ENCODE results near the gene CYTH3. TPM values are rescaled to one million over a fixed set of nuclear protein-coding genes. Genes with fewer than 3 reads are reported as not detected.

CYTH3 gene
- total and polyA plus RNA-seq, 2 experiments from 2014 or later, result 11.9 to 15.7 TPM

GRCh38 chr7:6258440-6259182, 13.8 kb downstream of the CYTH3 start:
- no peaks in the 10 kb centered on the region for H3K27me3 ChIP-seq
- WGBS (ENCODE audit: low lambda C conversion rate, missing lambda C conversion rate), result 54% methylated on average over 5 of the region's 5 CpGs
- peak overlapping the region; percentile 56 for H3K27ac ChIP-seq
- peaks cover 78% of the 10 kb centered on the region for H3K79me2 ChIP-seq
- H3K36me3 ChIP-seq (replicated peaks; ENCODE audit: insufficient read depth, low read depth), result no peaks in the 10 kb centered on the region
- peaks cover 5% of the 10 kb centered on the region for H4K20me1 ChIP-seq (ENCODE audit: insufficient read depth, poor library complexity, severe bottlenecking)
- H3K9me3 ChIP-seq (ENCODE audit: low read depth), result no peaks in the 10 kb centered on the region
- no peak for DNase-seq (ENCODE audit: low spot score)
- TF ChIP-seq EZH2 (IDR thresholded peaks at IDR 0.05; ENCODE audit: borderline replicate concordance) (no peak), EZH2phosphoT487 (IDR thresholded peaks at IDR 0.05; ENCODE audit: low read depth, severe bottlenecking, unreplicated experiment) (no peak), CTCF (IDR thresholded peaks at IDR 0.05; ENCODE audit: poor library complexity) (no peak)
- H3K4me1 ChIP-seq (ENCODE audit: insufficient read depth), result peaks cover 10% of the 10 kb centered on the region
- H3K9me2 ChIP-seq (replicated peaks; ENCODE audit: insufficient read depth), result no peaks in the 10 kb centered on the region
- no peak overlapping the region for H2AFZ ChIP-seq
- peak overlapping the region; percentile 45 for H3K4me2 ChIP-seq
- no peak overlapping the region for H3K4me3 ChIP-seq

GRCh38 chr7:6257675-6258074, 14.7 kb downstream of the CYTH3 start:
- Histone ChIP-seq H3K36me3 (replicated peaks; ENCODE audit: insufficient read depth, low read depth) (no peaks in the 10 kb centered on the region), H3K9me2 (replicated peaks; ENCODE audit: insufficient read depth) (no peaks in the 10 kb centered on the region), H3K79me2 (peaks cover 78% of the 10 kb centered on the region), H3K4me2 (no peak overlapping the region), H4K20me1 (ENCODE audit: insufficient read depth, poor library complexity, severe bottlenecking) (peaks cover 5% of the 10 kb centered on the region), H3K27ac (no peak overlapping the region), H3K4me3 (no peak overlapping the region), H3K4me1 (ENCODE audit: insufficient read depth) (peaks cover 10% of the 10 kb centered on the region), H3K27me3 (no peaks in the 10 kb centered on the region), H2AFZ (no peak overlapping the region), H3K9me3 (ENCODE audit: low read depth) (no peaks in the 10 kb centered on the region)
- no peak for DNase-seq (ENCODE audit: low spot score)
- 97% methylated on average over 4 of the region's 4 CpGs for WGBS (ENCODE audit: low lambda C conversion rate, missing lambda C conversion rate)
- TF ChIP-seq CTCF (IDR thresholded peaks at IDR 0.05; ENCODE audit: poor library complexity), result no peak
- TF ChIP-seq EZH2phosphoT487 (IDR thresholded peaks at IDR 0.05; ENCODE audit: low read depth, severe bottlenecking, unreplicated experiment), result no peak
- TF ChIP-seq EZH2 (IDR thresholded peaks at IDR 0.05; ENCODE audit: borderline replicate concordance), result no peak

- Histone ChIP-seq H3K9me3 (ENCODE audit: low read depth) (no peaks in the 10 kb centered on the region), H3K4me1 (ENCODE audit: insufficient read depth) (peaks cover 10% of the 10 kb centered on the region), H2AFZ (no peak overlapping the region), H3K4me2 (no peak overlapping the region), H3K27ac (no peak overlapping the region), H3K27me3 (no peaks in the 10 kb centered on the region), H3K36me3 (replicated peaks; ENCODE audit: insufficient read depth, low read depth) (no peaks in the 10 kb centered on the region), H3K79me2 (peaks cover 72% of the 10 kb centered on the region), H4K20me1 (ENCODE audit: insufficient read depth, poor library complexity, severe bottlenecking) (peaks cover 5% of the 10 kb centered on the region), H3K4me3 (no peak overlapping the region), H3K9me2 (replicated peaks; ENCODE audit: insufficient read depth) (no peaks in the 10 kb centered on the region)
- peak; percentile 28 for DNase-seq (ENCODE audit: low spot score)
- WGBS (ENCODE audit: low lambda C conversion rate, missing lambda C conversion rate), result 79% methylated on average over 9 of the region's 9 CpGs
- no peak for TF ChIP-seq EZH2phosphoT487 (IDR thresholded peaks at IDR 0.05; ENCODE audit: low read depth, severe bottlenecking, unreplicated experiment)
Observed at GRCh38 chr7:6256677-6257535, 15.5 kb downstream of the CYTH3 start.

GRCh38 chr7:6256109-6256483, 16.3 kb downstream of the CYTH3 start:
- H3K4me2 ChIP-seq, result no peak overlapping the region
- no peak overlapping the region for H2AFZ ChIP-seq
- H3K9me2 ChIP-seq (replicated peaks; ENCODE audit: insufficient read depth), result no peaks in the 10 kb centered on the region
- H3K9me3 ChIP-seq (ENCODE audit: low read depth), result no peaks in the 10 kb centered on the region
- TF ChIP-seq EZH2phosphoT487 (IDR thresholded peaks at IDR 0.05; ENCODE audit: low read depth, severe bottlenecking, unreplicated experiment) (no peak), CTCF (IDR thresholded peaks at IDR 0.05; ENCODE audit: poor library complexity) (no peak), EZH2 (IDR thresholded peaks at IDR 0.05; ENCODE audit: borderline replicate concordance) (no peak)
- DNase-seq (ENCODE audit: low spot score), result no peak
- no peak overlapping the region for H3K4me3 ChIP-seq
- peaks cover 12% of the 10 kb centered on the region for H3K4me1 ChIP-seq (ENCODE audit: insufficient read depth)
- peaks cover 5% of the 10 kb centered on the region for H4K20me1 ChIP-seq (ENCODE audit: insufficient read depth, poor library complexity, severe bottlenecking)
- no peak overlapping the region for H3K27ac ChIP-seq
- 66% methylated on average over 5 of the region's 5 CpGs for WGBS (ENCODE audit: low lambda C conversion rate, missing lambda C conversion rate)
- H3K36me3 ChIP-seq (replicated peaks; ENCODE audit: insufficient read depth, low read depth), result no peaks in the 10 kb centered on the region
- peaks cover 72% of the 10 kb centered on the region for H3K79me2 ChIP-seq
- no peaks in the 10 kb centered on the region for H3K27me3 ChIP-seq

Data from hepatocyte (in vitro differentiated cells).